Neuronal stem cell (in vitro differentiated cells): Measurements from ENCODE around the gene NTPCR.

Experiments
- DNase-seq: peaks from one replicate; pipeline ENCODE4 v3.0.0-alpha.2; 2013; ENCODE audit warnings: low spot score
- H2AFZ ChIP-seq: one replicate; pipeline ENCODE4 v1.6.1; 2013; ENCODE audit warnings: mild to moderate bottlenecking, low read length, inconsistent platforms
- H2AK5ac ChIP-seq: 2 replicates; pipeline ENCODE4 v1.6.1; 2013; ENCODE audit warnings: low read depth, mild to moderate bottlenecking, inconsistent platforms, low read length, moderate library complexity, mixed read lengths
- H2BK120ac ChIP-seq: 2 replicates; pipeline ENCODE4 v1.6.1; 2013; ENCODE audit warnings: low read depth, mild to moderate bottlenecking, inconsistent platforms, low read length, moderate library complexity, mixed read lengths
- H2BK12ac ChIP-seq: one replicate; pipeline ENCODE4 v1.6.1; 2013; ENCODE audit warnings: low read length, inconsistent platforms
- H2BK15ac ChIP-seq: 2 replicates; pipeline ENCODE4 v1.6.1; 2013; ENCODE audit warnings: mild to moderate bottlenecking, low read length, inconsistent platforms, mixed read lengths
- H2BK5ac ChIP-seq: one replicate; pipeline ENCODE4 v1.6.1; 2013; ENCODE audit warnings: inconsistent platforms, mild to moderate bottlenecking, low read length, moderate library complexity
- H3K14ac ChIP-seq: one replicate; pipeline ENCODE4 v1.6.1; 2013; ENCODE audit warnings: low read length, inconsistent platforms
- H3K18ac ChIP-seq: 2 replicates; pipeline ENCODE4 v1.6.1; 2013; ENCODE audit warnings: low read length, inconsistent platforms
- H3K23ac ChIP-seq: 2 replicates; pipeline ENCODE4 v1.6.1; 2013; ENCODE audit warnings: low read depth, mild to moderate bottlenecking, mixed read lengths, low read length, inconsistent platforms; ENCODE audit not compliant: poor library complexity
- H3K27ac ChIP-seq: replicated peaks from 3 replicates; pipeline ENCODE4 v1.5.1; 2013; ENCODE audit warnings: low read length, inconsistent platforms
- H3K27me3 ChIP-seq, 3 experiments: 2 replicates each; pipeline ENCODE4 v1.6.1; 2013; ENCODE audit warnings: low read length in 3 of 3, mild to moderate bottlenecking in 2 of 3, inconsistent platforms in 1 of 3, low read depth in 1 of 3, mixed read lengths in 1 of 3, moderate library complexity in 1 of 3; ENCODE audit not compliant: control insufficient read depth in 3 of 3, insufficient read depth in 3 of 3
- H3K36me3 ChIP-seq, 2 donors: replicated peaks in 1 of 2; 2 replicates each; pipeline ENCODE4 v1.6.1; 2013; ENCODE audit warnings: low read length in 2 of 2; ENCODE audit not compliant: control insufficient read depth in 2 of 2, insufficient read depth in 2 of 2
- H3K4ac ChIP-seq: 2 replicates; pipeline ENCODE4 v1.6.1; 2013; ENCODE audit warnings: inconsistent platforms, mild to moderate bottlenecking, low read length, moderate library complexity
- H3K4me1 ChIP-seq, 2 donors: 1 replicate in 1 of 2; 2 replicates in 1 of 2; pipeline ENCODE4 v1.6.1; 2013; ENCODE audit warnings: low read length in 2 of 2, low read depth in 1 of 2; ENCODE audit not compliant: control insufficient read depth in 2 of 2, insufficient read depth in 1 of 2
- H3K4me2 ChIP-seq: one replicate; pipeline ENCODE4 v1.6.1; 2013; ENCODE audit warnings: mild to moderate bottlenecking, low read length, inconsistent platforms; ENCODE audit not compliant: insufficient read depth, poor library complexity, severe bottlenecking
- H3K4me3 ChIP-seq, 2 donors: 2 replicates each; pipeline ENCODE4 v1.5.1; 2013; ENCODE audit warnings: low read length in 2 of 2, mild to moderate bottlenecking in 2 of 2, inconsistent platforms in 1 of 2, moderate library complexity in 1 of 2
- H3K79me1 ChIP-seq: one replicate; pipeline ENCODE4 v1.6.1; 2013; ENCODE audit warnings: low read depth, mild to moderate bottlenecking, inconsistent platforms, low read length, moderate library complexity
- H3K9ac ChIP-seq: one replicate; pipeline ENCODE4 v1.6.1; 2013; ENCODE audit warnings: mild to moderate bottlenecking, low read depth, low read length, inconsistent platforms; ENCODE audit not compliant: poor library complexity
- H3K9me3 ChIP-seq, 2 donors: replicated peaks in 1 of 2; 2 replicates each; pipeline versions ENCODE3 to v1.6.1; 2013; ENCODE audit warnings: low read length in 2 of 2, mild to moderate bottlenecking in 2 of 2, inconsistent platforms in 1 of 2, low read depth in 1 of 2, mixed read lengths in 1 of 2, moderate library complexity in 1 of 2; ENCODE audit not compliant: control insufficient read depth in 2 of 2, insufficient read depth in 1 of 2
- H4K8ac ChIP-seq: one replicate; pipeline ENCODE4 v1.6.1; 2013; ENCODE audit warnings: low read depth, mild to moderate bottlenecking, inconsistent platforms, low read length, moderate library complexity
- H4K91ac ChIP-seq: one replicate; pipeline ENCODE4 v1.6.1; 2013; ENCODE audit warnings: low read length, low read depth, mild to moderate bottlenecking, inconsistent platforms; ENCODE audit not compliant: poor library complexity
- WGBS, 2 donors: extraction: QIAGEN DNeasy Blood & Tissue Kit; methylation state at CpG; one replicate each; pipeline ENCODE4 v1.1.7; 2013; ENCODE audit warnings: missing lambda C conversion rate in 2 of 2, mixed read lengths in 1 of 2; ENCODE audit not compliant: insufficient read length in 2 of 2, insufficient replicate concordance in 1 of 2; ENCODE audit errors: extremely low coverage in 2 of 2; 5-methylcytosine and 5-hydroxymethylcytosine counted together

The NTPCR gene

DNA sequence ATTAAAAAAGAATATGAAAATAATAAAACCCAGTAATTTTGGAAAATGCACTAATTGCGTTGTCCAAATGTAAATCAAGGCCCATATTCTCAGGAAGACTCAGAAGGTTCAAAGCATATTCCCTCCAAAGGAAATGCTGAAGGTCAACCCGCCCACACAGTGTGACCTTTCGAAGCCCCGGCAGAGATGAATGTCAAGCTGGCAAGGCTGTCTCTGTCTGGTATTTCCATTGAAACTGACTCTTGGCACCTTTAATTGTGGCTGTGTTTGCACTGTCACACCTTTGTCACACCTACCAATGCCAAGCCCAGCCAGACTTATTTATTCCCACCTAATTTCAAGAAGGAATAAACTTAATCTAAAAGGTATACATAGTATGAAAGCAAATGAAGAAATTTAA, 82.5 kb downstream of the NTPCR start:
- WGBS, 2 donors = no CpG with 5 or more reads among the region's 4 CpGs
- H2AFZ ChIP-seq = no peak overlapping the region
- no peak overlapping the region for H3K4me2 ChIP-seq
- no peak overlapping the region for H3K23ac ChIP-seq
- H4K8ac ChIP-seq = no peak overlapping the region
- H3K36me3 ChIP-seq = no peaks in the 10 kb centered on the region
- H3K27me3 ChIP-seq = no peaks in the 10 kb centered on the region
- no peak overlapping the region for H2BK15ac ChIP-seq
- no peak overlapping the region for H3K4me3 ChIP-seq
- no peak overlapping the region for H2BK120ac ChIP-seq
- no peaks in the 10 kb centered on the region for H3K9me3 ChIP-seq
- H2AK5ac ChIP-seq = no peak overlapping the region
- H3K27ac ChIP-seq = no peak overlapping the region
- H3K18ac ChIP-seq = no peak overlapping the region
- no peaks in the 10 kb centered on the region for H3K79me1 ChIP-seq
- no peak overlapping the region for H2BK12ac ChIP-seq
- no peak overlapping the region for H4K91ac ChIP-seq
- H3K4ac ChIP-seq = no peak overlapping the region
- peaks cover 0 to 4% of the 10 kb centered on the region in 2 donors for H3K4me1 ChIP-seq
- DNase-seq = no peak
- no peak overlapping the region for H3K9ac ChIP-seq
- H2BK5ac ChIP-seq = no peak overlapping the region
- no peak overlapping the region for H3K14ac ChIP-seq

DNA sequence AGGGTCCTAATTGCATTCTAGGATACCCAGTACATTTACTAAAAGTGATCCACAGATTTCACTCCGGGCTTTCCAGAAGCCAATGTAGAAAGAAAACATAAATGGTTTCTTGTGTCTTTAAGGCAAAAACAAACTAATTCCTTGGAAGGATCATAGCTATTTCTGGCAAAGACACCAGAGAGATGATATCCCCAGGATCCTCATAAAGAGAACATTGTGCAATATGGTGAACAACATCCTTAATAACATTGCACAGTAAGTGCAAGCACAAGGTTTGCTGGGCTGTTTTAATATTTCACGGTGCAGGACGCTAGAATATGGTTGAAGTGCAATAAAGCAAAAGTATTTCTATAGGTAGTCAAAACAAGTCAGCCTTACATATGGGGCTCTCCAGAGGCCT, 83.0 kb downstream of the NTPCR start:
- H2AK5ac ChIP-seq = no peak overlapping the region
- H3K4me1 ChIP-seq = peaks cover 0 to 6% of the 10 kb centered on the region in 2 donors
- H4K91ac ChIP-seq = no peak overlapping the region
- no peaks in the 10 kb centered on the region for H3K79me1 ChIP-seq
- H2BK12ac ChIP-seq = no peak overlapping the region
- no CpG with 5 or more reads among the region's 3 CpGs for WGBS, 2 donors
- no peaks in the 10 kb centered on the region for H3K36me3 ChIP-seq
- no peak for DNase-seq
- no peak overlapping the region for H3K4ac ChIP-seq
- H2BK5ac ChIP-seq = no peak overlapping the region
- H2AFZ ChIP-seq = no peak overlapping the region
- no peak overlapping the region for H4K8ac ChIP-seq
- H3K27me3 ChIP-seq = no peaks in the 10 kb centered on the region
- no peak overlapping the region for H2BK120ac ChIP-seq
- no peak overlapping the region for H3K4me3 ChIP-seq
- no peak overlapping the region for H3K27ac ChIP-seq
- no peak overlapping the region for H3K14ac ChIP-seq
- no peak overlapping the region for H3K4me2 ChIP-seq
- no peak overlapping the region for H3K9ac ChIP-seq
- H3K23ac ChIP-seq = no peak overlapping the region
- H3K18ac ChIP-seq = no peak overlapping the region
- no peak overlapping the region for H2BK15ac ChIP-seq
- H3K9me3 ChIP-seq = no peaks in the 10 kb centered on the region
